ENCODE data around the gene LRCOL1.

Gene LRCOL1

GRCh38 chr12:132581348-132582057 lies 28.9 kb downstream of the LRCOL1 start:
- DNase-seq (ENCODE audit: low spot score), result no peak

GRCh38 chr12:132580701-132581292 lies 29.6 kb downstream of the LRCOL1 start:
- no peak for DNase-seq (ENCODE audit: low spot score)

GRCh38 chr12:132579744-132580143 lies 30.6 kb downstream of the LRCOL1 start:
- no peak for DNase-seq (ENCODE audit: low spot score)

DNA sequence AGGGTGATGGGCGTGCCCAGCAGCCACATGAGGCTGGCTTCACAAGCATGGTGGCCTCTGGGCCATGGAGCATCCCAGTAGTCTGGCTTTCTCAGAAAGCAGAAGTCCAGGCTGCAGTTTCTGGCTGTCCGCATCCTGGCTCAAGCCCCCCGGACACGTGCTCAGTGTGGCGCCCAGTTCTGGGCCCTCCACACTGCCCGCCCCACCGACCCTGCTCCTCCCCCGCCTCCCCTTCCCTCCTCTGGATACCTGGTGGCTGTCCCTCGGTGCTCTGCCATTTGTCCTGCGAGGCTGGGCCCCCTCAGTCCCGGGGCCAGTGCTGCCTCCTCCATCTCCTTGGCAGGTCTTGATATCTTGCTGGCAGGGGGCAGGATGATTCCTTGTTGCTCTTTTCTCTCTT lies 31.6 kb downstream of the LRCOL1 start:
- DNase-seq (ENCODE audit: low spot score), result no peak

DNA sequence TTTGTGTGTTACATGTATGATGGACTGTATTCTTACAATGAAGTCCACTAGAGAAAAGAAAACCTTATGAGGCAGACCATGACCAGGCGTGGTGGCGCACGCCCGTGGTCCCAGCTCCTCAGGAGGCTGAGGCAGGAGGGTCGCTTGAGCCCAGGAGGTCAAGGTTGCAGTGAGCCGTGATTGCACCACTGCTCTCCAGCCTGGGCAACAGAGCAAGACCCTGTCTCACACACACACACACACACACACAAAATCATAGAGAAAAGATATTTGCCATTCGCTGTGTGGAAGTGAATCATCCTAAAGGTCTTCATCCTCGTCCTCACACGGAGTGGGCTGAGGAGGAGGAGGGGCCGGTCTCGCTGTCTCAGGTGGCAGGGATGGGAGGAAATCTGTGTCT lies 32.3 kb downstream of the LRCOL1 start:
- DNase-seq (ENCODE audit: low spot score), result no peak

DNA sequence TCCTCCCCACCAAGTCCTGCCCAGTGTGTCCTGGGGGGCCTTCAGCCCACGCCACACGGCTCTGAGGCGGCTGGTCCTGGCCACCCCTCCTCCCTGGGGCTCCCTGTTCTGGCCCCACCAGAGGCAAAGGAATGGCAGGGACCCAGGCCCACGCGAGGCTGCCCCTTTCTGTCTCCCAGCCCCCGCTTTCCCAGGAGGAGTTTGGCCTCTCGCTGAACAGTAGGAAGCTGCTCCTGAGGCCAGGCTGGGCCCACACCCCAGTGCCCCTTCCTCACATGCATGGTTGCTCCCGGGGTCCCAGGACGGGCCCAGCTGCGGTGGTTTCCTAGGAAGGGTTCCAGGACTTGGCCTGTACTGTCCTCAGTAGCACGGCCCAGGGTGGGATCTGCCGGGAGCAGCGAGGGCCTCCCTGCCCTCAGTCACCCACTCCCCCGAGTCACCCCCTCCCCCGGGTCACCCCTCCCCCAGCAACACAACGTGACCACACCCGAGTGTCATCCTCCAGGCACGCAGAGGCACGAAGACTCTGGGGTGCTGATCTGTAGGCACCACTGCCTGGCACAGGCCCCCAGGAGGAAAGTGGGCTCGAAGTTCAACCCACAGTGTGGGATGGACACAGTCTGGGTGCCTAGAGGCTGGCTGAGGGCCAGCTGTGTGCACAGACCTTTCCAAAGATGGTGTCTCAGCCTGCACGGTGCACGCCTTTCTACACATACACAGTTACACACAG lies 33.0 kb downstream of the LRCOL1 start:
- DNase-seq (ENCODE audit: low spot score), result no peak

DNA sequence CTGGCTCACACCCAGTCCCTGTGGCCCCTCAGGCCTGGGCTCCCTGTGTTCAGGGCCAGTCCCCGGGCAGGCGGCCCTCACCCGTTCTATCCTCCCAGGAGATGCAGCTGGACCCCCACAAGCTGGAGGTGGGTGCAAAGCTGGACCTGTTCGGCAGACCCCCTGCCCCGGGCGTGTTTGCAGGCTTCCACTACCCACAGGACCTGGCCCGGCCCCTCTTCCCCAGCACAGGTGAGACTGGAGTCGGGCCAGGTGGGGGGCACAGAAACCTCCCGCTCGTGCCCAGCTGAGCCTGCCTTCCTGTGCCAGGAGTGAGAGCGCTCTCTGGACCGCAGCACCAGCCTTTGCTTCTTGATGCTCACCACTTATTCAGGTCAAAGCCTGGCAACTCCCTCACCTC lies 33.7 kb downstream of the LRCOL1 start:
- no peak for DNase-seq (ENCODE audit: low spot score)

DNA sequence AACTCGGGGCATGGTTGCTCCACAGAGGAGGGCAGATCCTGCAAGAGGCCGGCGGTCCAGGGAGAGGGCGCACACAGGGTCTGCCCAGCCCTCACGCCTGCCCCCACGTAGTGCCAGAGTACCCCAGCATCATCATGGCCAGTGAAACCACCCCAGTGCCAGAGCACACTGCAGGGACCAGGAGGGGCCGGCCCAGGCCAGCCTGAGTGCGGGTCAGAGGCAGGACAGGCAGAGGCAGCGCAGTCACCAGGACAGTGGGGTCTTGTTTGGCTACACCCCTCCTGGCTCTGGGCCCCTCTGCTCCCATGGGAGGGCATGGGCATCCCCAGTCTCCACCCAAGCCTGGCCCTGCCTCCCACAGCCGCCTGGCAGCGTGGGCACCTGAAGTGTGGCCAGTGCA lies 34.7 kb downstream of the LRCOL1 start:
- no peak for DNase-seq (ENCODE audit: low spot score)

- no peak for DNase-seq (ENCODE audit: low spot score)
Measured at GRCh38 chr12:132574271-132574996, 35.9 kb downstream of the LRCOL1 start.

GRCh38 chr12:132572801-132573760 lies 37.3 kb downstream of the LRCOL1 start:
- no peak for DNase-seq (ENCODE audit: low spot score)

GRCh38 chr12:132572106-132572505 lies 38.3 kb downstream of the LRCOL1 start:
- DNase-seq (ENCODE audit: low spot score), result no peak

DNA sequence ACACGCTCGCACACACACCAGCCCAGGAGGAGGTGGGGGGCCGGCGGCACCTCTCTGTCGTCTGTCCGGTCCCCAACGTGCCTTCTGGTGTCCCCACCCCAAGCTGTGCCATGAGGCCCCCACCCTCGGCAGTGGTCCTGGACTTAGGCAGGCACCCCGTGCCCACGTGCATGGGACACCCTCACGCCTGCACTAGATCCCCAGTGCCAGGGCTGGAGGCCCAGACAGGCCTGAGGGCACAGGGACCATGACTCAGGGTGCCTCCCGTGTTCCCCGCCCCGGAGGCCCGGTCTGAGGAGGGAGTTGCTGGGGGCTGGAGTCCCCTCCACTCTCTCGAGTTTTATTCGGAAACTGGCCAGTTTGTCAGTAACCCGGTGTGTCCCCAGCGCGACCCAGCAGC lies 38.8 kb downstream of the LRCOL1 start:
- DNase-seq (ENCODE audit: low spot score), result no peak

- no peak for DNase-seq (ENCODE audit: low spot score)
Measured at GRCh38 chr12:132571051-132571450, 39.3 kb downstream of the LRCOL1 start.

- DNase-seq (ENCODE audit: low spot score), result no peak
Measured at GRCh38 chr12:132570635-132571034, 39.7 kb downstream of the LRCOL1 start.

DNA sequence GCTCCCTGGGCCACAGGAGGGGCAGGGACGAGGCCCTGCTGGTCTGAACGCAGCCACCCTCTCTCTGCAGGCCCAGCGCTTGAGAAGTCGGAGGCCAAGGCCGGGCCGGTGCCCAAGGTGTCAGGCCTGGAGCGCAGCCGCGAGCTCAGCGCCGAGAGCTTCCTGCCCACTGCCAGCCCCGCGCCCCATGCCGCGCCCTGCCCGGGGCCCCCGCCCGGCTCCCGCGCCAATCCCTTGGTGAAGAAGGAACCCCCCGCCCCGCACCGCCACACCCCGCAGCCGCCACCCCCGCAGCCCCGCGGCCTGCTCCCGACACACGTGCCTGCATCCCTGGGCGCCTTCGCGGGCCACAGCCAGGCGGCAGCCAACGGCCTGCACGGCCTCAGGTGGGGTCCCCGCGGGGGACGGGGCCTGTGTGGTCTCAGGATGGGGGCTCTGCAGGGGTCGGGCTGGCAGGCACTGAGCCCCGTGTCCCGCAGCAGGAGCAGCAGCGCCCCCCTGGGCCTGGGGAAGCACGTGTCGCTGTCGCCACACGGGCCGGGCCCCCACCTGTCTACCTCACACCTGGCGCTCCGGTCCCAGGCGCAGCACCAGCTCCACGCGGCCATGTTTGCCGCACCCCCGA lies 40.4 kb downstream of the LRCOL1 start:
- DNase-seq (ENCODE audit: low spot score), result no peak

GRCh38 chr12:132568826-132569480 lies 41.4 kb downstream of the LRCOL1 start:
- no peak for DNase-seq (ENCODE audit: low spot score)

DNA sequence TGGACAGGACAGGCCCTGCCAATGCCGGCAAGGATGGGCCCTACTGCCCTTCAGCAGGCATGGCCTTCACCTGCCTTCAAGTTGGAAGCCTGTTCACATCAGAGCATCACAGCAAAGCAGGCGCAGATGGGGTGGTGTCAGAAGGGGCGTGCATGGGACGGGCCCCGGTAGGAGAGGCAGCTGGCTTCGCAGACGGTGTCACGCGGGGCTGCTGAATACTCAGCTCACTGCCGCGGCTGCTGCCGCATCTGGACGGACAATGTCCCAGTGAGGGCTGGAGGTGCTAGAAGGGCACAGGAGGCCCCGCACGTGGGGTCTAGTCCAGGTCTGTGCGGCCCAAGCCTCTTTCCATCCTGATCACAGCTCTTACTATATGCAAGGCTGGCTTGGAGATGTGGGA lies 42.1 kb downstream of the LRCOL1 start:
- DNase-seq (ENCODE audit: low spot score), result no peak

GRCh38 chr12:132566516-132567131 lies 43.8 kb downstream of the LRCOL1 start:
- DNase-seq (ENCODE audit: low spot score), result no peak

DNA sequence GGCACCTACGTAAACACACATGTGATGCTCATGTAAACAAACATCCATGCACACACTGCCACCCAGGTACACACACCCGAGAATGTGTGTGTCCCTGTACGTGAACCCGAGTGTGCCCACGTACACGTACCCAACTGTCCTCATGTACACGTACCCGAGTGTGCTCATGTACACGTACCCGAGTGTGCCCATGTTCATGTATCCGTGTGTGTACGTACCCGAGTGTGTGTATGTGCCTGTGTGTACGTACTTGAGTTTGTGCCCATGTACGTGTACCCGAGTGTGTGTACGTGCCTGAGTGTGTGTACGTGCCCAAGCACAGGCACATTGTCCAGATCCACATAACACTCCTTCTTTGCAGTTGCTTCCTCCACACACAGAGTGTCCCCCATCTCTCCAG lies 45.0 kb downstream of the LRCOL1 start:
- DNase-seq (ENCODE audit: low spot score), result no peak

DNA sequence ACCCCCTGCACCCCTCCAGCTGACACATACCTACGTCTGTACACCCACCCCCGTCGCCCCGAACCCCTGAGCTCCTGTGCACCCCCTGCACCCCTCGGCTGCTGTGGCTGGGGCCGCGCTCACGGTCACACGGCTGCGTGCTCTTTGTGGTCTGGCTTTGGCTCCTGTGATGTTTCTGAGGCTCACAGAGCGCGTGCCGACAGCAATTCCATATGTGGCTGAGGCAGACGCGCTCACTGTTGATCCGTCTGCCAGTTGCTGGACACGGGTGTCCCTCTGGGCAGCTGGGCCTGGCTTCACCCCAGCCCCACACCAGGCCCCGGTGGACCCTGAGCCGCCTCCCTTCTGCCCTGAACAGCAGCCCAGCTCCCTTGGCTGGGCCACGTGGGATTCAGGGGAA lies 46.5 kb downstream of the LRCOL1 start:
- DNase-seq (ENCODE audit: low spot score), result no peak
